ENCODE results near the gene PAOX.
"Not testable (repeated sequence)": the region's sequence is repeated elsewhere in the genome, so short reads cannot be mapped to it uniquely, and the experiment has no call there.

PAOX gene

GRCh38 chr10:133365461-133366129 is 13.5 kb upstream of the PAOX start:
- DNase-seq: no peak

- no peak for DNase-seq
Observed at GRCh38 chr10:133366130-133366478, 13.0 kb upstream of the PAOX start.

GRCh38 chr10:133366751-133367150 is 12.3 kb upstream of the PAOX start:
- no peak for DNase-seq

- DNase-seq: not testable (repeated sequence)
Observed at GRCh38 chr10:133367461-133367860, 11.6 kb upstream of the PAOX start.

GRCh38 chr10:133368153-133368552 is 10.9 kb upstream of the PAOX start:
- no peak for DNase-seq

- no peak for DNase-seq
Observed at GRCh38 chr10:133370030-133370786, 8.9 kb upstream of the PAOX start.

GRCh38 chr10:133372507-133372906 is 6.6 kb upstream of the PAOX start:
- DNase-seq: no peak

- peak; percentile 97 for DNase-seq
Observed at GRCh38 chr10:133373174-133374090, 5.6 kb upstream of the PAOX start, which contains the start of gene ECHS1. Gene ECHS1, minus strand, starts transcription at chr10:133373354. Its CDS starts 21 bp downstream, at chr10:133373333.

- DNase-seq: no peak
Observed at GRCh38 chr10:133375357-133376115, 3.5 kb upstream of the PAOX start.

- DNase-seq: not testable (repeated sequence)
Observed at GRCh38 chr10:133376183-133376582, 2.9 kb upstream of the PAOX start.

- DNase-seq: no peak
Observed at GRCh38 chr10:133377025-133377817, 1.8 kb upstream of the PAOX start.

GRCh38 chr10:133377818-133378250 is 1.2 kb upstream of the PAOX start:
- no peak for DNase-seq

GRCh38 chr10:133378251-133379096 is 588 bp upstream of the PAOX start:
- DNase-seq: peak; percentile 74

GRCh38 chr10:133379801-133380666 is 972 bp downstream of the PAOX start:
- no peak for DNase-seq

- no peak for DNase-seq
Observed at GRCh38 chr10:133381036-133381435, 2.0 kb downstream of the PAOX start.

- no peak for DNase-seq
Observed at GRCh38 chr10:133383551-133383950, 4.5 kb downstream of the PAOX start.

GRCh38 chr10:133384071-133384470 is 5.0 kb downstream of the PAOX start:
- DNase-seq: peak; percentile 44

- no peak for DNase-seq
Observed at GRCh38 chr10:133385214-133385613, 6.2 kb downstream of the PAOX start.

- not testable (repeated sequence) for DNase-seq
Observed at GRCh38 chr10:133386951-133387350, 7.9 kb downstream of the PAOX start.

All from islet precursor cell (in vitro differentiated cells).